Ishikawa (cell line): ENCODE results near the gene PACC1.

Source experiments
- CEBPB ChIP-seq: IDR thresholded peaks from 2 replicates; pipeline ENCODE4 v1.6.1; 2012
- CREB1 ChIP-seq: IDR thresholded peaks from 2 replicates; pipeline ENCODE4 v1.6.1; 2012; ENCODE audit warnings: low read depth
- EP300 ChIP-seq: IDR thresholded peaks from 2 replicates; pipeline ENCODE4 v1.6.1; 2012; ENCODE audit warnings: borderline replicate concordance
- FOXM1 ChIP-seq: IDR thresholded peaks from 2 replicates; pipeline ENCODE4 v1.6.1; 2012; ENCODE audit warnings: low read depth, borderline replicate concordance
- NFIC ChIP-seq: IDR thresholded peaks from 2 replicates; pipeline ENCODE4 v1.6.1; 2012
- RAD21 ChIP-seq: IDR thresholded peaks from 2 replicates; pipeline ENCODE4 v1.6.1; 2012; ENCODE audit warnings: low read depth
- TAF1 ChIP-seq: IDR thresholded peaks from 2 replicates; pipeline ENCODE4 v1.6.1; 2012; ENCODE audit warnings: low read depth, mild to moderate bottlenecking
- TCF12 ChIP-seq: IDR thresholded peaks from 2 replicates; pipeline ENCODE4 v1.6.1; 2012; ENCODE audit warnings: low read depth
- TEAD4 ChIP-seq: IDR thresholded peaks from 2 replicates; pipeline ENCODE4 v1.6.1; 2012
- YY1 ChIP-seq: IDR thresholded peaks from 2 replicates; pipeline ENCODE4 v1.6.1; 2012; ENCODE audit warnings: low read depth
- ZBTB7A ChIP-seq: IDR thresholded peaks from 2 replicates; pipeline ENCODE4 v1.6.1; 2012; ENCODE audit warnings: low read depth
- TF ChIP-seq, protein P1 (sequence below): IDR thresholded peaks from 2 replicates; pipeline ENCODE4 v1.6.1; 2012
- TF ChIP-seq, protein P2 (sequence below): IDR thresholded peaks from 2 replicates; pipeline ENCODE4 v1.6.1; 2012; ENCODE audit warnings: low read depth, mild to moderate bottlenecking
- TF ChIP-seq, protein P3 (sequence below): IDR thresholded peaks from 2 replicates; pipeline ENCODE4 v1.6.1; 2012

DNA sequence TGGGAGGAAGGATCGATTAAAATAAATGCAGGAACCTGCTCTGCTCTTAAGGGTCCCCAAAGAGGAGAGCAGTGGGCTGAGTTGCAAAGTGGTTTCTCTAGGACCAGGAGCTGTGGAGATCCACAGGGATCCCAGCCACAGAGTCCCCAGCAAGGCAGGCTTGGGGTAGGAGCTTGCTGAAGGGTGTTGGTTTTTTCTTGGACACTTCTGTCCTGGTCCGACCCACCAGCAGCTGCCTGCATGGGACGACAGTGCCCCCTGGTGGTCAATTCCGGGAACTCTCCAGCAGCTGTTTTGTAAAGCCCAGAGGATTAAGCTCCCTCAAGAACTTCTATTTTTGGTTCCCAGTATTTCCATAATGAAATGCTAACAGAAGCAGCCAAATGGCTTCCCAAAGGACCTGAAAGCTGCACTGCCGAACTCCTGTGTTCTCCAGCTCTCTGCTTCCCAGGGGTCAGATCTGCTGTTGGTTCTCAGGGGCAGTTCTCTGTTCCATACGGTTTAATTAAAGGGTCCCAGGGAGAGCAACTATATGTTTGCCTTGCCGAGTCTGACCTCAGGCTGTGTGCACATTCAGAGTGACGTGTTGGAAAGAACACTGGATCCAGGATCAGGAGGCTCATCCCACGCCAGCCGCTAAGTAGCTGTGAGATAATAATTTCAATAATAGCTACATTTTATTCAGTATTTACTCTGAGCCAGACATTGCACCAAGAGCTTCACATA lies 41.3 kb upstream of the PACC1 start:
- TF ChIP-seq ZBTB7A, result no peak
- no peak for TF ChIP-seq EP300
- TF ChIP-seq FOXM1, result no peak
- TF ChIP-seq TAF1, result no peak
- no peak for TF ChIP-seq CEBPB
- TF ChIP-seq RAD21, result peak; percentile 97
- TF ChIP-seq, protein P1, sequence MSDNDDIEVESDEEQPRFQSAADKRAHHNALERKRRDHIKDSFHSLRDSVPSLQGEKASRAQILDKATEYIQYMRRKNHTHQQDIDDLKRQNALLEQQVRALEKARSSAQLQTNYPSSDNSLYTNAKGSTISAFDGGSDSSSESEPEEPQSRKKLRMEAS, result no peak
- no peak for TF ChIP-seq NFIC
- TF ChIP-seq, protein P2, sequence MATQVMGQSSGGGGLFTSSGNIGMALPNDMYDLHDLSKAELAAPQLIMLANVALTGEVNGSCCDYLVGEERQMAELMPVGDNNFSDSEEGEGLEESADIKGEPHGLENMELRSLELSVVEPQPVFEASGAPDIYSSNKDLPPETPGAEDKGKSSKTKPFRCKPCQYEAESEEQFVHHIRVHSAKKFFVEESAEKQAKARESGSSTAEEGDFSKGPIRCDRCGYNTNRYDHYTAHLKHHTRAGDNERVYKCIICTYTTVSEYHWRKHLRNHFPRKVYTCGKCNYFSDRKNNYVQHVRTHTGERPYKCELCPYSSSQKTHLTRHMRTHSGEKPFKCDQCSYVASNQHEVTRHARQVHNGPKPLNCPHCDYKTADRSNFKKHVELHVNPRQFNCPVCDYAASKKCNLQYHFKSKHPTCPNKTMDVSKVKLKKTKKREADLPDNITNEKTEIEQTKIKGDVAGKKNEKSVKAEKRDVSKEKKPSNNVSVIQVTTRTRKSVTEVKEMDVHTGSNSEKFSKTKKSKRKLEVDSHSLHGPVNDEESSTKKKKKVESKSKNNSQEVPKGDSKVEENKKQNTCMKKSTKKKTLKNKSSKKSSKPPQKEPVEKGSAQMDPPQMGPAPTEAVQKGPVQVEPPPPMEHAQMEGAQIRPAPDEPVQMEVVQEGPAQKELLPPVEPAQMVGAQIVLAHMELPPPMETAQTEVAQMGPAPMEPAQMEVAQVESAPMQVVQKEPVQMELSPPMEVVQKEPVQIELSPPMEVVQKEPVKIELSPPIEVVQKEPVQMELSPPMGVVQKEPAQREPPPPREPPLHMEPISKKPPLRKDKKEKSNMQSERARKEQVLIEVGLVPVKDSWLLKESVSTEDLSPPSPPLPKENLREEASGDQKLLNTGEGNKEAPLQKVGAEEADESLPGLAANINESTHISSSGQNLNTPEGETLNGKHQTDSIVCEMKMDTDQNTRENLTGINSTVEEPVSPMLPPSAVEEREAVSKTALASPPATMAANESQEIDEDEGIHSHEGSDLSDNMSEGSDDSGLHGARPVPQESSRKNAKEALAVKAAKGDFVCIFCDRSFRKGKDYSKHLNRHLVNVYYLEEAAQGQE, result no peak
- TF ChIP-seq, protein P3, sequence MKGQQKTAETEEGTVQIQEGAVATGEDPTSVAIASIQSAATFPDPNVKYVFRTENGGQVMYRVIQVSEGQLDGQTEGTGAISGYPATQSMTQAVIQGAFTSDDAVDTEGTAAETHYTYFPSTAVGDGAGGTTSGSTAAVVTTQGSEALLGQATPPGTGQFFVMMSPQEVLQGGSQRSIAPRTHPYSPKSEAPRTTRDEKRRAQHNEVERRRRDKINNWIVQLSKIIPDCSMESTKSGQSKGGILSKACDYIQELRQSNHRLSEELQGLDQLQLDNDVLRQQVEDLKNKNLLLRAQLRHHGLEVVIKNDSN, result no peak
- no peak for TF ChIP-seq CREB1
- no peak for TF ChIP-seq YY1
- no peak for TF ChIP-seq TEAD4
- no peak for TF ChIP-seq TCF12
